HL-60 (cell line): ENCODE results near the gene DRC7.
A peak's percentile ranks its signal among the peaks of the same experiment; 100 is the strongest.

Experiments
- DNase-seq, 2 experiments: peaks; one replicate each; pipeline ENCODE4 v3.0.0-alpha.2; 2010 to 2020; ENCODE audit warnings: low read depth in 1 of 2, low spot score in 1 of 2
- H3K27ac ChIP-seq: fragments of 250-450 bp; sonication (Bioruptor Pico); replicated peaks from 2 replicates; pipeline ENCODE4 v1.5.1; 2020; ENCODE audit warnings: mild to moderate bottlenecking, moderate library complexity
- H3K27me3 ChIP-seq: fragments of 250-450 bp; sonication (Bioruptor Pico); 2 replicates; pipeline ENCODE4 v1.5.1; 2021; ENCODE audit warnings: mild to moderate bottlenecking, moderate library complexity; ENCODE audit not compliant: insufficient read depth, poor library complexity, severe bottlenecking
- H3K4me3 ChIP-seq: replicated peaks from 2 replicates; pipeline ENCODE4 v1.5.1; 2011; ENCODE audit warnings: mild to moderate bottlenecking, control low read depth, low read length; ENCODE audit not compliant: insufficient read depth
- GABPA ChIP-seq: IDR thresholded peaks from 2 replicates; pipeline ENCODE4 v1.6.1; 2012; ENCODE audit warnings: low read depth
- POLR2AphosphoS5 ChIP-seq: IDR thresholded peaks from 2 replicates; pipeline ENCODE4 v1.6.1; 2012; ENCODE audit warnings: low read depth
- SPI1 ChIP-seq: IDR thresholded peaks from 2 replicates; pipeline ENCODE4 v1.6.1; 2012; ENCODE audit warnings: low read depth, mild to moderate bottlenecking, borderline replicate concordance
- long read RNA-seq: library from polyadenylated mRNA; unstranded; transcript quantifications from one replicate; pipeline ENCODE4 v2.0.0, GENCODE V29; 2020
- TF ChIP-seq, protein P1 (sequence below): IDR thresholded peaks from 2 replicates; pipeline ENCODE4 v1.6.1; 2012; ENCODE audit warnings: low read depth; ENCODE audit not compliant: insufficient replicate concordance
- TF ChIP-seq, protein P2 (sequence below): IDR thresholded peaks from one replicate; pipeline ENCODE4 v1.5.1; 2011; ENCODE audit warnings: low read length, control low read depth, inconsistent platforms; ENCODE audit not compliant: insufficient read depth

Gene DRC7, protein sequence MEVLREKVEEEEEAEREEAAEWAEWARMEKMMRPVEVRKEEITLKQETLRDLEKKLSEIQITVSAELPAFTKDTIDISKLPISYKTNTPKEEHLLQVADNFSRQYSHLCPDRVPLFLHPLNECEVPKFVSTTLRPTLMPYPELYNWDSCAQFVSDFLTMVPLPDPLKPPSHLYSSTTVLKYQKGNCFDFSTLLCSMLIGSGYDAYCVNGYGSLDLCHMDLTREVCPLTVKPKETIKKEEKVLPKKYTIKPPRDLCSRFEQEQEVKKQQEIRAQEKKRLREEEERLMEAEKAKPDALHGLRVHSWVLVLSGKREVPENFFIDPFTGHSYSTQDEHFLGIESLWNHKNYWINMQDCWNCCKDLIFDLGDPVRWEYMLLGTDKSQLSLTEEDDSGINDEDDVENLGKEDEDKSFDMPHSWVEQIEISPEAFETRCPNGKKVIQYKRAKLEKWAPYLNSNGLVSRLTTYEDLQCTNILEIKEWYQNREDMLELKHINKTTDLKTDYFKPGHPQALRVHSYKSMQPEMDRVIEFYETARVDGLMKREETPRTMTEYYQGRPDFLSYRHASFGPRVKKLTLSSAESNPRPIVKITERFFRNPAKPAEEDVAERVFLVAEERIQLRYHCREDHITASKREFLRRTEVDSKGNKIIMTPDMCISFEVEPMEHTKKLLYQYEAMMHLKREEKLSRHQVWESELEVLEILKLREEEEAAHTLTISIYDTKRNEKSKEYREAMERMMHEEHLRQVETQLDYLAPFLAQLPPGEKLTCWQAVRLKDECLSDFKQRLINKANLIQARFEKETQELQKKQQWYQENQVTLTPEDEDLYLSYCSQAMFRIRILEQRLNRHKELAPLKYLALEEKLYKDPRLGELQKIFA
- long read RNA-seq, partial matches to known transcripts, result 0 of 2 reads
- long read RNA-seq, other reads (novel, unspliced or antisense), result 2 of 2 reads

DNA sequence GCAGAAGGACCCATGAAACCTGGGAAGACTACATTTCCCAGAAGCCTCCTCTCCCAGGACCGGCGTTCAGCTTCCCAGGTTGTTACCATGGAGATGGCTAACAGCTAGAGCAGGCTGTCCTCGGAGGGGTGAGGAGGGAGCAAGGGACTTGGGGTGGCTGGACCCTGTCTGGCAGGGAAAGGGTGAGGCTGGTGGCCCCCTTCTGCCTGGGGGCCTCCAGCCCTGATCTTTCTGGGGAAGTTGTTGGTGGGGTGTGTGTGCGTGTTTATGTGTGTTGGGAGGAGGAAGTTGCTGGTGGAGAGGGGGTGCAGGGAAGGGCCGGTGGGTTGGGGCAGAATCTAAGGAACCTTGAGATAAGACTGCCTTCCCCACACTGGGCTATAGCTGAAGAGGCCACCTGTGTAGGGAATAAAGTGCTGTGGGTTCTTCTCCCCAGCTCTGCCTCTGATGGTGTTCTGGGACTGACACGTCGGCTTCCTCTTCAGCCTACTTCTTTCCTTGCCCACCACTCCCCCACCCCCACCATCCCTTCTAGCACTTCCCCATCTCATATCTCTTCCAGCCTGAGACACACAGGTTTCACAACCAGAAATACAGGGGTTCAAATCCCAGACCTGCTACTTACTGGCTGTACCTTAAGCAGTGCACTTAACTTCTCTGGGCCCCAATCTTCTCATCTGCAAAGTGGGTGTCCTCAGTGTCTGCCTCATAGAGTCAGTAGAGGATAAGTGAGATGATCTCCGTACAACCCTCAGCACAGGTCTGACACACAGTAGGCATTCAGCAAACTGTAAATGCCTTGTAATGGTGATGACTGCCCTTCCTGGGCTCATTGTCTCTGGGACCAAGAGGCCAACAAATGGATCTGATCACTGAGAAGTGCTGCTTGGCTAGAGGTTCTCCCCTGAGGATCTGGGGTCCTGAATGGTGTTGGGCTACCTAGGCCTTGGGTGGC is at the start of gene DRC7:
TSS of gene DRC7 (plus strand) at position 82 of the 955 bp plus-strand sequence. CDS start 3,144 bp downstream, outside the sequence.
- no peaks in the 10 kb centered on the region for H3K27me3 ChIP-seq
- peak within 1 kb of the TSS; percentile 45 for H3K4me3 ChIP-seq
- DNase-seq, result peak; percentile 89 to 94
- peak within 1 kb of the TSS; percentile 97 for H3K27ac ChIP-seq
- peak; percentile 77 for TF ChIP-seq POLR2AphosphoS5
- TF ChIP-seq GABPA, result peak; percentile 27
- TF ChIP-seq, protein P1, sequence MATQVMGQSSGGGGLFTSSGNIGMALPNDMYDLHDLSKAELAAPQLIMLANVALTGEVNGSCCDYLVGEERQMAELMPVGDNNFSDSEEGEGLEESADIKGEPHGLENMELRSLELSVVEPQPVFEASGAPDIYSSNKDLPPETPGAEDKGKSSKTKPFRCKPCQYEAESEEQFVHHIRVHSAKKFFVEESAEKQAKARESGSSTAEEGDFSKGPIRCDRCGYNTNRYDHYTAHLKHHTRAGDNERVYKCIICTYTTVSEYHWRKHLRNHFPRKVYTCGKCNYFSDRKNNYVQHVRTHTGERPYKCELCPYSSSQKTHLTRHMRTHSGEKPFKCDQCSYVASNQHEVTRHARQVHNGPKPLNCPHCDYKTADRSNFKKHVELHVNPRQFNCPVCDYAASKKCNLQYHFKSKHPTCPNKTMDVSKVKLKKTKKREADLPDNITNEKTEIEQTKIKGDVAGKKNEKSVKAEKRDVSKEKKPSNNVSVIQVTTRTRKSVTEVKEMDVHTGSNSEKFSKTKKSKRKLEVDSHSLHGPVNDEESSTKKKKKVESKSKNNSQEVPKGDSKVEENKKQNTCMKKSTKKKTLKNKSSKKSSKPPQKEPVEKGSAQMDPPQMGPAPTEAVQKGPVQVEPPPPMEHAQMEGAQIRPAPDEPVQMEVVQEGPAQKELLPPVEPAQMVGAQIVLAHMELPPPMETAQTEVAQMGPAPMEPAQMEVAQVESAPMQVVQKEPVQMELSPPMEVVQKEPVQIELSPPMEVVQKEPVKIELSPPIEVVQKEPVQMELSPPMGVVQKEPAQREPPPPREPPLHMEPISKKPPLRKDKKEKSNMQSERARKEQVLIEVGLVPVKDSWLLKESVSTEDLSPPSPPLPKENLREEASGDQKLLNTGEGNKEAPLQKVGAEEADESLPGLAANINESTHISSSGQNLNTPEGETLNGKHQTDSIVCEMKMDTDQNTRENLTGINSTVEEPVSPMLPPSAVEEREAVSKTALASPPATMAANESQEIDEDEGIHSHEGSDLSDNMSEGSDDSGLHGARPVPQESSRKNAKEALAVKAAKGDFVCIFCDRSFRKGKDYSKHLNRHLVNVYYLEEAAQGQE, result no peak
- peak; percentile 90 for TF ChIP-seq SPI1
- TF ChIP-seq, protein P2, sequence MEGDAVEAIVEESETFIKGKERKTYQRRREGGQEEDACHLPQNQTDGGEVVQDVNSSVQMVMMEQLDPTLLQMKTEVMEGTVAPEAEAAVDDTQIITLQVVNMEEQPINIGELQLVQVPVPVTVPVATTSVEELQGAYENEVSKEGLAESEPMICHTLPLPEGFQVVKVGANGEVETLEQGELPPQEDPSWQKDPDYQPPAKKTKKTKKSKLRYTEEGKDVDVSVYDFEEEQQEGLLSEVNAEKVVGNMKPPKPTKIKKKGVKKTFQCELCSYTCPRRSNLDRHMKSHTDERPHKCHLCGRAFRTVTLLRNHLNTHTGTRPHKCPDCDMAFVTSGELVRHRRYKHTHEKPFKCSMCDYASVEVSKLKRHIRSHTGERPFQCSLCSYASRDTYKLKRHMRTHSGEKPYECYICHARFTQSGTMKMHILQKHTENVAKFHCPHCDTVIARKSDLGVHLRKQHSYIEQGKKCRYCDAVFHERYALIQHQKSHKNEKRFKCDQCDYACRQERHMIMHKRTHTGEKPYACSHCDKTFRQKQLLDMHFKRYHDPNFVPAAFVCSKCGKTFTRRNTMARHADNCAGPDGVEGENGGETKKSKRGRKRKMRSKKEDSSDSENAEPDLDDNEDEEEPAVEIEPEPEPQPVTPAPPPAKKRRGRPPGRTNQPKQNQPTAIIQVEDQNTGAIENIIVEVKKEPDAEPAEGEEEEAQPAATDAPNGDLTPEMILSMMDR, result no peak

DNA sequence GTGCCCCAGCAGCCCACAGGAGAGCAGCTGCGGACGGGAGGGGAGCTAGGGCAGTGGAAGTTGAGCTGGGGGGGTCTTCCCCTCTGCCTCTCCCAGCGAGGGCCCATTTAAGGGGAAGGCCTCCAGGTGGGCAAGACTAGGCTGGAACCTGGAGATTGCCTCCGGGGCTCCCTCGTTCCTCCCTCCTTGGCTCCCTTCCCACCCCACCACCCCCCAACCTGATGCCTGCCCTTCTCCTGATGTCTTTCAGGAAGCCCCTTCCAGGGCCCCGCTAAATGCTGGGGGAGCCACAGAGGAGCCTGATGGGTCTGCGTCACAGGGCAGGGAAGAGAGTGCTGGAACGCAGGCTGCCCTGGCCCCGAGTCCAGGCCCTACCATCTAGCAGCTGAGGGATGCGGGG is 49.4 kb upstream of the DRC7 start:
- TF ChIP-seq SPI1 (no peak), POLR2AphosphoS5 (no peak), GABPA (no peak)
- TF ChIP-seq, protein P2, result no peak
- TF ChIP-seq, protein P1, result no peak
- Histone ChIP-seq H3K27ac (no peak overlapping the region), H3K27me3 (no peaks in the 10 kb centered on the region), H3K4me3 (no peak overlapping the region)
- no peak for DNase-seq

DNA sequence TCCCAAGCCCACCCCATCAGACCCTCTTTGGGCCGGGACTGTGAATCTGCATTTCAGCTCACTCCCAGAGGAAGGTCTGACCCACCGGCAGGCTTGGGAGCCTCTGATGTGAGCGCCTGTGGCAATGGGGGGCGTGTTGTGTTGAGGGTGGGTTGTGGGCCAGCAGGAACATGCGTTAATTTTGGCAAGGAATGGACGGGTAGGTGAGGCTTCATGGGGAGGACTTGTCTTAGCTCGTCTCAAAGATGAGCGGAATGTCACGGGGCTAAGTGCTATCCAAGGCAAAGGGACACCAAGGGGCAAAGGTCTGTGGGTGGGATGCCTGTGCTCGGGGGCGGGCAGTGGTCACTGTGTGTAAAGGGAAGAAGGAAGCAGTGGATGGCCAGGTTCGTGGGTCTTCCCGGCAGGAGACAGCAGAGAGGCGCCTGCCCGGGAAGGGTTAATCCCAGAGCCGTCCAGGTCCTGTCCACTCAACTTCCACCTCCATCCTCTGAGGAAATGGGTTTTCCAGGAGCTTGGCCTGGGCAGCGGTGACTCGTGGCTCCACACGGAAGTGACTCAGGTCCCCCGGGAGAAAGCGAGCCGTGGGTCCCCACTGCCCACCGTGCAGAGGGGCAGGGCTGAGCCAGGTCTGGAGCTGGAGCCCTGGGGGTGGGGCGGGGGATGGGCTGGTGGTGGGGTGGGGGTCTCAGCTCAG is 48.8 kb upstream of the DRC7 start:
- Histone ChIP-seq H3K27me3 (no peaks in the 10 kb centered on the region), H3K4me3 (no peak overlapping the region), H3K27ac (no peak overlapping the region)
- no peak for DNase-seq
- TF ChIP-seq, protein P1, result no peak
- TF ChIP-seq, protein P2, result no peak
- TF ChIP-seq GABPA, result no peak
- no peak for TF ChIP-seq SPI1
- no peak for TF ChIP-seq POLR2AphosphoS5
